Measurements from ENCODE around the gene STAC2. TPM values are rescaled to one million over a fixed set of nuclear protein-coding genes. Genes with fewer than 3 reads are reported as not detected.

Gene STAC2
- total and polyA plus RNA-seq, 2 of the 13 experiments (the other 11 are each of a cell fraction or from before 2014, with no cell fraction given), result not detected

- TF ChIP-seq FIP1L1 (IDR thresholded peaks at IDR 0.05; ENCODE audit: borderline replicate concordance, insufficient read depth, low read depth, low read length), result no peak
- TF ChIP-seq NR1H2 (CRISPR knock-in tag; IDR thresholded peaks at IDR 0.05; ENCODE audit: borderline replicate concordance, low read depth), result peak; percentile 84; the same call in 1 of the 2 replicates
- TF ChIP-seq ELF4 (CRISPR knock-in tag; IDR thresholded peaks at IDR 0.05; ENCODE audit: borderline replicate concordance), result peak; percentile 75; the same call in 1 of the 2 replicates
- no peak; the same call in 1 of the 2 replicates for TF ChIP-seq PRMT3 (CRISPR knock-in tag; IDR thresholded peaks at IDR 0.05; ENCODE audit: borderline replicate concordance, low read depth)
- TF ChIP-seq ZNF512 (CRISPR knock-in tag; IDR thresholded peaks at IDR 0.05), result peak; percentile 51; the same call in 1 of the 2 replicates
- TF ChIP-seq ZBTB1 (CRISPR knock-in tag; IDR thresholded peaks at IDR 0.05; ENCODE audit: borderline replicate concordance), result peak; percentile 87; the same call in 1 of the 2 replicates
- peak; percentile 50; the same call in 1 of the 2 replicates for TF ChIP-seq ZNF337 (CRISPR knock-in tag; IDR thresholded peaks at IDR 0.05; ENCODE audit: borderline replicate concordance, low read depth)
- TF ChIP-seq ZNF333 (CRISPR knock-in tag; IDR thresholded peaks at IDR 0.05; ENCODE audit: borderline replicate concordance), result peak; percentile 82; the same call in 1 of the 2 replicates
- peak; percentile 85; the same call in 1 of the 2 replicates for TF ChIP-seq ZNF274 (CRISPR knock-in tag; IDR thresholded peaks at IDR 0.05)
- peak; percentile 84; the same call in 1 of the 2 replicates for TF ChIP-seq ARID2 (CRISPR knock-in tag; IDR thresholded peaks at IDR 0.05; ENCODE audit: borderline replicate concordance)
- TF ChIP-seq TCF7 (IDR thresholded peaks at IDR 0.05; ENCODE audit: low read depth), result no peak
- no peak for TF ChIP-seq ZNF207 (IDR thresholded peaks at IDR 0.05; ENCODE audit: borderline replicate concordance)
- 0 out of 2 replicates have a peak, but pooled peaks have one; percentile 27 for TF ChIP-seq HIC2 (CRISPR knock-in tag; IDR thresholded peaks at IDR 0.05; ENCODE audit: low read depth)
- peak; percentile 83; the same call in 1 of the 2 replicates for TF ChIP-seq CHCHD3 (CRISPR knock-in tag; IDR thresholded peaks at IDR 0.05)
- TF ChIP-seq ZNF430 (CRISPR knock-in tag; IDR thresholded peaks at IDR 0.05), result peak; percentile 7; the same call in 1 of the 2 replicates
- peak; percentile 96 for TF ChIP-seq SPEN (CRISPR knock-in tag; IDR thresholded peaks at IDR 0.05; ENCODE audit: low read depth)
- peak; percentile 75; the same call in 1 of the 2 replicates for TF ChIP-seq EEA1 (CRISPR knock-in tag; IDR thresholded peaks at IDR 0.05; ENCODE audit: borderline replicate concordance)
- TF ChIP-seq IRF9 (CRISPR knock-in tag; IDR thresholded peaks at IDR 0.05; ENCODE audit: borderline replicate concordance), result 0 out of 2 replicates have a peak, but pooled peaks have one; percentile 25
- TF ChIP-seq NAIF1 (CRISPR knock-in tag; IDR thresholded peaks at IDR 0.05; ENCODE audit: borderline replicate concordance), result peak; percentile 35; the same call in 1 of the 2 replicates
- peak; percentile 67; the same call in 1 of the 2 replicates for TF ChIP-seq ZNF580 (CRISPR knock-in tag; IDR thresholded peaks at IDR 0.05; ENCODE audit: borderline replicate concordance, low read depth)
Observed at GRCh38 chr17:39200070-39200879, 25.5 kb downstream of the STAC2 start, which contains the start of gene RPL19 (continued).
